Smooth muscle cell of the coronary artery (primary cell): ENCODE measurements around the gene KHDRBS2. TPM values are rescaled to one million over a fixed set of nuclear protein-coding genes. Genes with fewer than 3 reads are reported as not detected.

Experiments used
- total RNA-seq: library from RNA; depleted of rRNA; stranded (reverse); fragments of >200 nt; gene quantifications from 2 replicates; pipeline ENCODE4 v1.2.3, GENCODE V29; 2014; ENCODE audit warnings: low replicate concordance

KHDRBS2 gene
- total RNA-seq, result not detected in 2 replicates

DNA sequence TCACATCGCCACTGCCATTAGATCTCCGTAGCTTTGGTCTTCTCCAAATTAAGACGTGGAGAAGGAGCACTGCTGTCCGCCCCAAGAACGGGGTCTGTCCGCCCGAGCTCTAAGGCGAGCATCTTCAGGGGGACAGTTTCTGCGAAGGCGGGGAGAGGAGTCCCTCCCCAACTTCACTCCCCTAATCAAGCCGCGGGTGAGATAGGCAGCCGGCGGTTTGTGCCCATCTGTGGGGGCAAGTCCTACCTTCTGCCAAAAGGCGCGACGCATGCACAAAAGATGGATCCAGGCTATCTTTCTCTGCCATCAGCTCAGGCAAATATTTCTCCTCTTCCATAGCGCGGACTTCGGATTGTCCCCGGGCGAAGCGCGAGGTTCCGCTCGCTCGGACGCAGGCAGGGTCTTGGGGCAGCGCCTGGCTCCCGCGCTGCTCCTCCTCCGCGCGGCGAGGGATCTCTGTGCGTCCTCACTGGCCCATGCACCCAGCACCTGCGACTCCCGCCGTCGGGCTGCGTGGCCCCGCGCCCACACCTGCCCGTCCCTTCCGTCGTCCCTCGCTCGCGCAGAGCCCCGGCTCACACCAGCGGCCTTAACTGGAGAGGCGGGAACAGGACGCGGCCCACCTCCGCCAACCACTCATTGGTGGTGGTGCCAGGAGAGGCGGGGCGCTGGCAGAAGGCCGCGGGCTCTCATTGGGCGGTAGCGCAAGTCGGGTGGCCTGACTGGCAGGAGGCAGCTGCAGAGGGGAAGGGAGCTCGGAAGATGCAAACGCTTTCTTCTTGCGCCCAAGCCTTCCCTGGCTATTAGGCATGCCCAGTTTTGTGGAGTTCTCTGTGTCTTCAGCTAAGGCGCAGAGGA is at the start of gene KHDRBS2:
KHDRBS2 (minus strand) TSS at position 614 of the 858 bp plus-strand sequence.

